GM21390 (cell line): Measurements from ENCODE around the gene CCDC15.
"Not testable (repeated sequence)": the region's sequence is repeated elsewhere in the genome, so short reads cannot be mapped to it uniquely, and the experiment has no call there.

Source experiments
- ATAC-seq: cut with Tn5 transposase; IDR thresholded peaks from one replicate; pipeline ENCODE4 v1.9.1; 2021; ENCODE audit not compliant: unreplicated experiment

Gene CCDC15

GRCh38 chr11:124942466-124943253, 11.3 kb upstream of the CCDC15 start:
- no peak for ATAC-seq

GRCh38 chr11:124943254-124943616, 10.8 kb upstream of the CCDC15 start:
- ATAC-seq: no peak

- no peak for ATAC-seq
Measured at GRCh38 chr11:124943741-124944140, 10.3 kb upstream of the CCDC15 start.

- ATAC-seq: no peak
Measured at GRCh38 chr11:124944565-124944964, 9.4 kb upstream of the CCDC15 start.

- ATAC-seq: no peak
Measured at GRCh38 chr11:124945826-124946225, 8.2 kb upstream of the CCDC15 start.

- ATAC-seq: no peak
Measured at GRCh38 chr11:124946735-124947141, 7.3 kb upstream of the CCDC15 start.

- no peak for ATAC-seq
Measured at GRCh38 chr11:124950601-124951330, 3.2 kb upstream of the CCDC15 start.

- no peak for ATAC-seq
Measured at GRCh38 chr11:124951341-124951740, 2.7 kb upstream of the CCDC15 start.

GRCh38 chr11:124954590-124954955, 571 bp downstream of the CCDC15 start:
- ATAC-seq: no peak

GRCh38 chr11:124955035-124955434, 1.0 kb downstream of the CCDC15 start:
- ATAC-seq: no peak

GRCh38 chr11:124961972-124962609, 8.1 kb downstream of the CCDC15 start:
- peak; percentile 98 for ATAC-seq

- ATAC-seq: not testable (repeated sequence)
Measured at GRCh38 chr11:124968197-124968596, 14.2 kb downstream of the CCDC15 start.

- no peak for ATAC-seq
Measured at GRCh38 chr11:124970925-124971324, 16.9 kb downstream of the CCDC15 start.

GRCh38 chr11:124971810-124972209, 17.8 kb downstream of the CCDC15 start:
- no peak for ATAC-seq

- no peak for ATAC-seq
Measured at GRCh38 chr11:124976531-124976930, 22.5 kb downstream of the CCDC15 start.

GRCh38 chr11:124977006-124977405, 23.0 kb downstream of the CCDC15 start:
- no peak for ATAC-seq

- ATAC-seq: no peak
Measured at GRCh38 chr11:124978316-124978715, 24.3 kb downstream of the CCDC15 start.

GRCh38 chr11:124982043-124982442, 28.0 kb downstream of the CCDC15 start:
- ATAC-seq: no peak

GRCh38 chr11:124983674-124984511, 29.9 kb downstream of the CCDC15 start:
- no peak for ATAC-seq

GRCh38 chr11:124984512-124984854, 30.5 kb downstream of the CCDC15 start:
- ATAC-seq: no peak

GRCh38 chr11:124987096-124987495, 33.1 kb downstream of the CCDC15 start:
- ATAC-seq: no peak
